CD14-positive monocyte (primary cell): ENCODE measurements around the gene SULT1E1. TPM values are rescaled to one million over a fixed set of nuclear protein-coding genes. Genes with fewer than 3 reads are reported as not detected.

ENCODE experiments used
- DNase-seq, 3 donors: peaks; one replicate each; pipeline ENCODE4 v3.0.0-alpha.2; 2011 to 2022
- H2AFZ ChIP-seq: 2 replicates; pipeline ENCODE4 v1.6.0; 2012; ENCODE audit warnings: mild to moderate bottlenecking, low read depth, low read length, inconsistent platforms; ENCODE audit not compliant: insufficient read depth, poor library complexity, severe bottlenecking
- H3K27ac ChIP-seq, 2 donors: 1 replicate in 1 of 2; 2 replicates in 1 of 2; pipeline ENCODE4 v1.5.1; 2012 to 2013; ENCODE audit warnings: low read length in 2 of 2, control low read depth in 1 of 2, inconsistent platforms in 1 of 2, low read depth in 1 of 2, mild to moderate bottlenecking in 1 of 2
- H3K27me3 ChIP-seq, 2 donors: one replicate each; pipeline versions ENCODE4 v1.6.0 to v1.6.1; 2011 to 2013; ENCODE audit warnings: low read length in 2 of 2; ENCODE audit not compliant: control insufficient read depth in 2 of 2, insufficient read depth in 2 of 2
- H3K36me3 ChIP-seq, 2 donors: replicated peaks in 1 of 2; 1 replicate in 1 of 2; 2 replicates in 1 of 2; pipeline versions ENCODE4 v1.5.1 to v1.6.1; 2012 to 2013; ENCODE audit warnings: low read length in 2 of 2, control low read depth in 1 of 2, inconsistent platforms in 1 of 2, mild to moderate bottlenecking in 1 of 2; ENCODE audit not compliant: insufficient read depth in 2 of 2, control insufficient read depth in 1 of 2
- H3K4me1 ChIP-seq, 2 donors: 1 replicate in 1 of 2; 2 replicates in 1 of 2; pipeline versions ENCODE4 v1.5.1 to v1.6.1; 2012 to 2013; ENCODE audit warnings: low read length in 2 of 2, control low read depth in 1 of 2, inconsistent platforms in 1 of 2, mild to moderate bottlenecking in 1 of 2, moderate library complexity in 1 of 2; ENCODE audit not compliant: insufficient read depth in 2 of 2, control insufficient read depth in 1 of 2
- H3K4me2 ChIP-seq: replicated peaks from 2 replicates; pipeline ENCODE3; 2012; ENCODE audit warnings: low read length, moderate library complexity, mild to moderate bottlenecking; ENCODE audit not compliant: poor library complexity, severe bottlenecking; ENCODE audit errors: extremely low read depth
- H3K4me3 ChIP-seq, 3 experiments: fragments of 200-600 bp in 1 of 3; sonication (generic) in 1 of 3; replicated peaks in 1 of 3; 1 replicate in 2 of 3; 2 replicates in 1 of 3; pipeline ENCODE4 v1.5.1; 2011 to 2013; ENCODE audit warnings: low read length in 3 of 3, mild to moderate bottlenecking in 3 of 3, control low read depth in 2 of 3, low read depth in 2 of 3, inconsistent platforms in 1 of 3, moderate library complexity in 1 of 3
- H3K79me2 ChIP-seq: 2 replicates; pipeline ENCODE4 v1.6.0; 2012; ENCODE audit warnings: mild to moderate bottlenecking, control low read depth, inconsistent platforms, low read length, moderate library complexity; ENCODE audit not compliant: insufficient read depth
- H3K9ac ChIP-seq: 2 replicates; pipeline ENCODE4 v1.6.0; 2017; ENCODE audit warnings: low read length, mild to moderate bottlenecking; ENCODE audit not compliant: insufficient read depth, poor library complexity, severe bottlenecking
- H3K9me3 ChIP-seq, 2 donors: replicated peaks in 1 of 2; 1 replicate in 1 of 2; 2 replicates in 1 of 2; pipeline versions ENCODE4 v1.5.1 to v1.6.1; 2012 to 2013; ENCODE audit warnings: low read length in 2 of 2, control low read depth in 1 of 2; ENCODE audit not compliant: control insufficient read depth in 1 of 2, insufficient read depth in 1 of 2
- H4K20me1 ChIP-seq: 2 replicates; pipeline ENCODE4 v1.6.0; 2012; ENCODE audit warnings: mild to moderate bottlenecking, low read length, control low read depth, moderate library complexity; ENCODE audit not compliant: insufficient read depth
- H3K27ac Mint-ChIP-seq, 7 donors: one replicate each; pipeline ENCODE4 v1.8.0; 2020; ENCODE audit warnings: mild to moderate bottlenecking in 7 of 7, mixed read lengths in 7 of 7, moderate library complexity in 6 of 7, inconsistent platforms in 2 of 7
- H3K27me3 Mint-ChIP-seq, 3 donors: one replicate each; pipeline ENCODE4 v1.8.0; 2021 to 2022; ENCODE audit warnings: low read depth in 3 of 3, mild to moderate bottlenecking in 3 of 3, mixed read lengths in 3 of 3, moderate library complexity in 3 of 3, inconsistent platforms in 1 of 3
- H3K36me3 Mint-ChIP-seq, 2 donors: one replicate each; pipeline ENCODE4 v1.8.0; 2020; ENCODE audit warnings: mixed read lengths in 2 of 2, inconsistent platforms in 1 of 2, mild to moderate bottlenecking in 1 of 2
- H3K4me1 Mint-ChIP-seq: one replicate; pipeline ENCODE4 v1.8.0; 2020; ENCODE audit warnings: mild to moderate bottlenecking, mixed read lengths
- H3K4me3 Mint-ChIP-seq, 2 donors: one replicate each; pipeline ENCODE4 v1.8.0; 2020; ENCODE audit warnings: mild to moderate bottlenecking in 2 of 2, mixed read lengths in 2 of 2, moderate library complexity in 1 of 2
- H3K9me3 Mint-ChIP-seq, 7 donors: one replicate each; pipeline ENCODE4 v1.8.0; 2020 to 2022; ENCODE audit warnings: mixed read lengths in 7 of 7, mild to moderate bottlenecking in 6 of 7, moderate library complexity in 6 of 7, inconsistent platforms in 2 of 7
- WGBS: methylation state at CpG from one replicate; pipeline ENCODE4 v1.1.5; 2013; ENCODE audit warnings: missing lambda C conversion rate; ENCODE audit not compliant: insufficient coverage; 5-methylcytosine and 5-hydroxymethylcytosine counted together
- intact Hi-C, 2 donors: fragments of 100-400 bp; cut with micrococcal nuclease; formaldehyde crosslinking; loops; one replicate each; pipeline versions ENCODE4 v1.15.0 to v1.15.1; 2023
- polyA plus RNA-seq, 3 donors: library from polyadenylated mRNA; depleted of rRNA in 1 of 3; unstranded in 2 of 3; stranded (reverse) in 1 of 3; fragments of 300-500 nt in 2 of 3; fragments of >200 nt in 1 of 3; fragmentation: Illumina TruSeq in 2 of 3; gene quantifications; 1 replicate in 2 of 3; 2 replicates in 1 of 3; pipeline ENCODE4 v1.2.3, GENCODE V29; 2012 to 2021
- TF ChIP-seq, protein P1 (sequence below): fragments of 200-600 bp; IDR thresholded peaks from one replicate; pipeline ENCODE4 v1.8.0; 2022; ENCODE audit warnings: antibody characterized with exemption, mild to moderate bottlenecking

The SULT1E1 gene
- polyA plus RNA-seq, 3 donors = not detected

DNA sequence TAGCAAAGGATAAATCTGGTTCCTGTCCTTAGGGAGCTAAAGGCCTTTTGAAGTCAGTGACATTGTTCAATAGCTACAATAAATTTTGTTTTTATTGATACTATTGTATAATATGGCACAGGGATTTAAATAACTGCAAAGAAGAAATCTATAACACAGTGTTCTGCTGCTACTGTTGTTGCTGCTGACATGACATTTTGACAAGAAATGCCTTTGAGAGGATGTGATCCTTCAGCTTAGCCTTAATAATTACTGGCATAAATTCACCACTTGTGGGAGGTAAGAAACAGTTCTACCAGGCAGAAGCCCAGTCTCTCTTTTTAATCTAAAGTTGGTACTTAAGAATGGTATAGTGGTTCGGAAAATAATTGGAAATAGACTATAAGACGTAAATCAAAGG, 4.1 kb downstream of the SULT1E1 start:
- Histone ChIP-seq H3K27ac (no peak overlapping the region), H3K4me2 (no peak overlapping the region), H3K9me3 (no peaks in the 10 kb centered on the region), H3K9ac (no peak overlapping the region), H2AFZ (no peak overlapping the region), H3K4me3 (no peak overlapping the region), H3K36me3 (no peaks in the 10 kb centered on the region), H3K27me3 (no peaks in the 10 kb centered on the region), H3K79me2 (no peaks in the 10 kb centered on the region), H4K20me1 (no peaks in the 10 kb centered on the region), H3K4me1 (no peaks in the 10 kb centered on the region)
- no CpG with 5 or more reads among the region's 2 CpGs for WGBS
- H3K27ac Mint-ChIP-seq = no peak overlapping the region
- peaks cover 0 to 14% (median 4%) of the 10 kb centered on the region in 7 donors for H3K9me3 Mint-ChIP-seq
- DNase-seq = no peak
- TF ChIP-seq, protein P1, sequence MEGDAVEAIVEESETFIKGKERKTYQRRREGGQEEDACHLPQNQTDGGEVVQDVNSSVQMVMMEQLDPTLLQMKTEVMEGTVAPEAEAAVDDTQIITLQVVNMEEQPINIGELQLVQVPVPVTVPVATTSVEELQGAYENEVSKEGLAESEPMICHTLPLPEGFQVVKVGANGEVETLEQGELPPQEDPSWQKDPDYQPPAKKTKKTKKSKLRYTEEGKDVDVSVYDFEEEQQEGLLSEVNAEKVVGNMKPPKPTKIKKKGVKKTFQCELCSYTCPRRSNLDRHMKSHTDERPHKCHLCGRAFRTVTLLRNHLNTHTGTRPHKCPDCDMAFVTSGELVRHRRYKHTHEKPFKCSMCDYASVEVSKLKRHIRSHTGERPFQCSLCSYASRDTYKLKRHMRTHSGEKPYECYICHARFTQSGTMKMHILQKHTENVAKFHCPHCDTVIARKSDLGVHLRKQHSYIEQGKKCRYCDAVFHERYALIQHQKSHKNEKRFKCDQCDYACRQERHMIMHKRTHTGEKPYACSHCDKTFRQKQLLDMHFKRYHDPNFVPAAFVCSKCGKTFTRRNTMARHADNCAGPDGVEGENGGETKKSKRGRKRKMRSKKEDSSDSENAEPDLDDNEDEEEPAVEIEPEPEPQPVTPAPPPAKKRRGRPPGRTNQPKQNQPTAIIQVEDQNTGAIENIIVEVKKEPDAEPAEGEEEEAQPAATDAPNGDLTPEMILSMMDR = no peak
- no peaks in the 10 kb centered on the region for H3K4me1 Mint-ChIP-seq
- H3K27me3 Mint-ChIP-seq = no peaks in the 10 kb centered on the region
- H3K4me3 Mint-ChIP-seq = no peak overlapping the region
- H3K36me3 Mint-ChIP-seq = peaks cover 0 to 1% of the 10 kb centered on the region in 2 donors
- intact Hi-C loops = no loop called here

DNA sequence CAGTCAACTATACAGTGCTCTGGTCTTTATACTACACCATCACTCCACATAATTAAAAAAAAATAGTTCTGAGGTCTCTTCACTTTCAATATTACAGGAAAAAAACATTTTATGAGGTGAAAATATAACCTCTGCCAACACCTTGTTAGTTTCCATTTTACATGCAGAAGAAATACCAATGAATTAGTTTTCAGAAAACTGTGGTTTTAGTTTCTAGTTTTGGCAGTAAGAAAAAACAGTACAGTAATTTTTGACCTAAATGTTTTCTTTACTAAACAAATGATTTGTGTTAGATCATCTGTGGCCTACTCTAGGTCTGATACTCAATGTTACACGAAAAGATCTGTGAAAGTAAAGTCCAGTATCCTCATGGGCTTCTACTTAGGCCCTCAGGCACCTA, 10.0 kb downstream of the SULT1E1 start:
- Mint-ChIP-seq H3K4me1 (peaks cover 6% of the 10 kb centered on the region), H3K27me3 (no peaks in the 10 kb centered on the region), H3K27ac (no peak overlapping the region), H3K9me3 (peaks cover 0 to 7% (median 0%) of the 10 kb centered on the region in 7 donors), H3K4me3 (no peak overlapping the region), H3K36me3 (peaks cover 0 to 1% of the 10 kb centered on the region in 2 donors)
- Histone ChIP-seq H2AFZ (no peak overlapping the region), H3K9me3 (no peaks in the 10 kb centered on the region), H3K27ac (no peak overlapping the region), H3K4me2 (no peak overlapping the region), H3K79me2 (no peaks in the 10 kb centered on the region), H4K20me1 (no peaks in the 10 kb centered on the region), H3K36me3 (no peaks in the 10 kb centered on the region), H3K4me1 (no peaks in the 10 kb centered on the region), H3K9ac (no peak overlapping the region), H3K4me3 (no peak overlapping the region), H3K27me3 (no peaks in the 10 kb centered on the region)
- TF ChIP-seq, protein P1 = no peak
- no peak for DNase-seq
- no CpG with 5 or more reads among the region's 1 CpG for WGBS
- intact Hi-C loops = no loop called here
